ENCODE data around the gene PCDH9.

The PCDH9 gene

GRCh38 chr13:67183151-67183550, 47.0 kb downstream of the PCDH9 start:
- Histone ChIP-seq H3K27ac (no peak overlapping the region), H3K36me3 (ENCODE audit: insufficient read depth) (no peaks in the 10 kb centered on the region), H3K9ac (no peak overlapping the region), H3K4me2 (no peak overlapping the region), H3K27me3 (ENCODE audit: insufficient read depth, low read depth) (no peaks in the 10 kb centered on the region), H3K4me3 (IDR thresholded peaks at IDR 0.05; ENCODE audit: insufficient read depth, low read depth, low read length) (no peak overlapping the region), H4K20me1 (ENCODE audit: insufficient read depth) (no peaks in the 10 kb centered on the region), H3K79me2 (ENCODE audit: insufficient read depth, low read depth) (no peaks in the 10 kb centered on the region), H3K4me1 (ENCODE audit: low read depth, poor library complexity, severe bottlenecking) (no peaks in the 10 kb centered on the region), H2AFZ (ENCODE audit: low read depth) (no peak overlapping the region)
- TF ChIP-seq, protein P1, sequence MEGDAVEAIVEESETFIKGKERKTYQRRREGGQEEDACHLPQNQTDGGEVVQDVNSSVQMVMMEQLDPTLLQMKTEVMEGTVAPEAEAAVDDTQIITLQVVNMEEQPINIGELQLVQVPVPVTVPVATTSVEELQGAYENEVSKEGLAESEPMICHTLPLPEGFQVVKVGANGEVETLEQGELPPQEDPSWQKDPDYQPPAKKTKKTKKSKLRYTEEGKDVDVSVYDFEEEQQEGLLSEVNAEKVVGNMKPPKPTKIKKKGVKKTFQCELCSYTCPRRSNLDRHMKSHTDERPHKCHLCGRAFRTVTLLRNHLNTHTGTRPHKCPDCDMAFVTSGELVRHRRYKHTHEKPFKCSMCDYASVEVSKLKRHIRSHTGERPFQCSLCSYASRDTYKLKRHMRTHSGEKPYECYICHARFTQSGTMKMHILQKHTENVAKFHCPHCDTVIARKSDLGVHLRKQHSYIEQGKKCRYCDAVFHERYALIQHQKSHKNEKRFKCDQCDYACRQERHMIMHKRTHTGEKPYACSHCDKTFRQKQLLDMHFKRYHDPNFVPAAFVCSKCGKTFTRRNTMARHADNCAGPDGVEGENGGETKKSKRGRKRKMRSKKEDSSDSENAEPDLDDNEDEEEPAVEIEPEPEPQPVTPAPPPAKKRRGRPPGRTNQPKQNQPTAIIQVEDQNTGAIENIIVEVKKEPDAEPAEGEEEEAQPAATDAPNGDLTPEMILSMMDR (conservative IDR thresholded peaks at IDR 0.05; ENCODE audit: low read depth, low read length) = no peak

DNA sequence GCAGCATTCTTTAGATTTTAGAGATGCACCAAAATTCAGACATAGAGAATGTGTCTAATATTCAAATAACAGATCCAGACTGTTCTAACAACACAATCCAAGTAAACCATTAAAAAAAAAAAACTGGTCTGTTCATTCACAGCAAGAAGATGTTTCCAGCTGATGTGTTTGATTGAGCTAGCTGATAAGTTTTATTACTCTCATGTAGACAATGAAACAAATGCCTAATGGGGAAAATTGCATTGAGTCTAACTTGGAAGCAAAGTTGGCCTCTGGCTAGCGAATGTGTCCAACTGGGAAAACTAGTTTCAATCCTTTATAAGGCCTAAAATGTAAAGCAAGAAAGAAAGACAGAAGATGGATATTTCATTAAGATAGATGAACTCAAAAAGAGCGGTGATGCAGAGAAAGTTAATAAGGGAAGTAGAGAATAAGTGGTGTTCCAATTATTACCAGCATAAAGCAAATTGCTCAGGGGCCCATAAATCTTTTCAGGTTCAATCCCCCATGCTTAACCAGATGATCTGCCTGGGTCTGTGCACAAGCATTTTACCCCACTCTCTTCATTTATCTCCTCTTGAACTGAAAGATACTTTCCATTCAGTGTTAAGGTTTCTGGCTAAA, 54.2 kb downstream of the PCDH9 start:
- no peaks in the 10 kb centered on the region for H3K27me3 ChIP-seq (ENCODE audit: insufficient read depth, low read depth)
- H3K4me2 ChIP-seq = no peak overlapping the region
- no peaks in the 10 kb centered on the region for H4K20me1 ChIP-seq (ENCODE audit: insufficient read depth)
- no peak overlapping the region for H2AFZ ChIP-seq (ENCODE audit: low read depth)
- TF ChIP-seq, protein P1 (conservative IDR thresholded peaks at IDR 0.05; ENCODE audit: low read depth, low read length) = no peak
- H3K79me2 ChIP-seq (ENCODE audit: insufficient read depth, low read depth) = no peaks in the 10 kb centered on the region
- H3K9ac ChIP-seq = no peak overlapping the region
- H3K4me3 ChIP-seq (IDR thresholded peaks at IDR 0.05; ENCODE audit: insufficient read depth, low read depth, low read length) = no peak overlapping the region
- H3K27ac ChIP-seq = no peak overlapping the region
- no peaks in the 10 kb centered on the region for H3K36me3 ChIP-seq (ENCODE audit: insufficient read depth)
- no peaks in the 10 kb centered on the region for H3K4me1 ChIP-seq (ENCODE audit: low read depth, poor library complexity, severe bottlenecking)

- H3K79me2 ChIP-seq (ENCODE audit: insufficient read depth, low read depth) = no peaks in the 10 kb centered on the region
- no peak overlapping the region for H3K4me2 ChIP-seq
- no peak overlapping the region for H2AFZ ChIP-seq (ENCODE audit: low read depth)
- H3K27ac ChIP-seq = no peak overlapping the region
- no peak overlapping the region for H3K9ac ChIP-seq
- TF ChIP-seq, protein P1 (conservative IDR thresholded peaks at IDR 0.05; ENCODE audit: low read depth, low read length) = no peak
- H4K20me1 ChIP-seq (ENCODE audit: insufficient read depth) = no peaks in the 10 kb centered on the region
- no peaks in the 10 kb centered on the region for H3K4me1 ChIP-seq (ENCODE audit: low read depth, poor library complexity, severe bottlenecking)
- no peaks in the 10 kb centered on the region for H3K27me3 ChIP-seq (ENCODE audit: insufficient read depth, low read depth)
- H3K4me3 ChIP-seq (IDR thresholded peaks at IDR 0.05; ENCODE audit: insufficient read depth, low read depth, low read length) = no peak overlapping the region
- H3K36me3 ChIP-seq (ENCODE audit: insufficient read depth) = no peaks in the 10 kb centered on the region
Measured at GRCh38 chr13:67168384-67168783, 61.8 kb downstream of the PCDH9 start.

- Histone ChIP-seq H2AFZ (ENCODE audit: low read depth) (no peak overlapping the region), H3K4me3 (IDR thresholded peaks at IDR 0.05; ENCODE audit: insufficient read depth, low read depth, low read length) (no peak overlapping the region), H3K4me1 (ENCODE audit: low read depth, poor library complexity, severe bottlenecking) (no peaks in the 10 kb centered on the region), H3K79me2 (ENCODE audit: insufficient read depth, low read depth) (no peaks in the 10 kb centered on the region), H3K4me2 (no peak overlapping the region), H3K27ac (no peak overlapping the region), H3K27me3 (ENCODE audit: insufficient read depth, low read depth) (no peaks in the 10 kb centered on the region), H4K20me1 (ENCODE audit: insufficient read depth) (no peaks in the 10 kb centered on the region), H3K36me3 (ENCODE audit: insufficient read depth) (no peaks in the 10 kb centered on the region), H3K9ac (no peak overlapping the region)
- TF ChIP-seq, protein P1 (conservative IDR thresholded peaks at IDR 0.05; ENCODE audit: low read depth, low read length) = no peak
Measured at GRCh38 chr13:67167420-67167819, 62.7 kb downstream of the PCDH9 start.

Measured in KMS-11 (cell line).